ENCODE data around the gene C21orf58. TPM values are rescaled to one million over a fixed set of nuclear protein-coding genes. Genes with fewer than 3 reads are reported as not detected.

C21orf58 gene
- total RNA-seq, 1 experiment from 2014 or later: 12.7 TPM

GRCh38 chr21:46334351-46335140 lies 10.9 kb upstream of the C21orf58 start:
- no peak overlapping the region for H3K4me3 ChIP-seq (ENCODE audit: low read depth in 2 of 2, low read length in 2 of 2)
- no peak for ATAC-seq
- no peaks in the 10 kb centered on the region for H3K27me3 ChIP-seq (ENCODE audit: control insufficient read depth, insufficient read depth, low read length)
- BruUV-seq (replicated peaks): no TSS peak
- H3K4me1 ChIP-seq (ENCODE audit: control insufficient read depth, insufficient read depth, low read length): no peaks in the 10 kb centered on the region
- DNase-seq (ENCODE audit: low read depth, low spot score): no peak
- no peak for TF ChIP-seq SIN3A (IDR thresholded peaks at IDR 0.05; ENCODE audit: borderline replicate concordance, insufficient read depth, low read depth, low read length)
- TF ChIP-seq, protein P1, sequence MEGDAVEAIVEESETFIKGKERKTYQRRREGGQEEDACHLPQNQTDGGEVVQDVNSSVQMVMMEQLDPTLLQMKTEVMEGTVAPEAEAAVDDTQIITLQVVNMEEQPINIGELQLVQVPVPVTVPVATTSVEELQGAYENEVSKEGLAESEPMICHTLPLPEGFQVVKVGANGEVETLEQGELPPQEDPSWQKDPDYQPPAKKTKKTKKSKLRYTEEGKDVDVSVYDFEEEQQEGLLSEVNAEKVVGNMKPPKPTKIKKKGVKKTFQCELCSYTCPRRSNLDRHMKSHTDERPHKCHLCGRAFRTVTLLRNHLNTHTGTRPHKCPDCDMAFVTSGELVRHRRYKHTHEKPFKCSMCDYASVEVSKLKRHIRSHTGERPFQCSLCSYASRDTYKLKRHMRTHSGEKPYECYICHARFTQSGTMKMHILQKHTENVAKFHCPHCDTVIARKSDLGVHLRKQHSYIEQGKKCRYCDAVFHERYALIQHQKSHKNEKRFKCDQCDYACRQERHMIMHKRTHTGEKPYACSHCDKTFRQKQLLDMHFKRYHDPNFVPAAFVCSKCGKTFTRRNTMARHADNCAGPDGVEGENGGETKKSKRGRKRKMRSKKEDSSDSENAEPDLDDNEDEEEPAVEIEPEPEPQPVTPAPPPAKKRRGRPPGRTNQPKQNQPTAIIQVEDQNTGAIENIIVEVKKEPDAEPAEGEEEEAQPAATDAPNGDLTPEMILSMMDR (IDR thresholded peaks at IDR 0.05): no peak
- no peak for TF ChIP-seq TCF7L2 (IDR thresholded peaks at IDR 0.05; ENCODE audit: low read depth, low read length)
- no peak for TF ChIP-seq REST (IDR thresholded peaks at IDR 0.05; ENCODE audit: insufficient read depth in 1 of 2, low read depth in 2 of 2, low read length in 1 of 2)
- TF ChIP-seq POLR2AphosphoS5 (IDR thresholded peaks at IDR 0.05; ENCODE audit: low read depth, low read length): no peak
- CTCF ChIA-PET: no interaction called here
- H3K9me3 ChIP-seq (ENCODE audit: control insufficient read depth, insufficient read depth, low read depth, low read length): no peaks in the 10 kb centered on the region
- POLR2A ChIA-PET: interaction anchor here (0.7 kb wide), 2 partner anchors 9 to 1258 kb away, joined by 4 read pairs; no protein-coding TSS in a partner anchor
- no peak overlapping the region for H3K27ac ChIP-seq (ENCODE audit: low read length)
- intact Hi-C loops (cut with micrococcal nuclease; ENCODE audit: unreplicated experiment): no loop called here
- in situ Hi-C loops (cut with HindIII; ENCODE audit: low pct_unique_long_range_greater_than_20kb, low sequenced_read_pairs): no loop called here
- peaks cover 2% of the 10 kb centered on the region; the same call in 1 of the 2 replicates for H3K36me3 ChIP-seq (ENCODE audit: control insufficient read depth, insufficient read depth, low read length)

- intact Hi-C loops (cut with micrococcal nuclease; ENCODE audit: unreplicated experiment) (no loop called here), in situ Hi-C loops (cut with HindIII; ENCODE audit: low pct_unique_long_range_greater_than_20kb, low sequenced_read_pairs) (no loop called here)
- no peak for ATAC-seq
- Histone ChIP-seq H3K27ac (ENCODE audit: low read length) (no peak overlapping the region), H3K36me3 (ENCODE audit: control insufficient read depth, insufficient read depth, low read length) (peaks cover 2% of the 10 kb centered on the region; the same call in 1 of the 2 replicates), H3K27me3 (ENCODE audit: control insufficient read depth, insufficient read depth, low read length) (no peaks in the 10 kb centered on the region), H3K4me3 (ENCODE audit: low read depth in 2 of 2, low read length in 2 of 2) (no peak overlapping the region), H3K9me3 (ENCODE audit: control insufficient read depth, insufficient read depth, low read depth, low read length) (no peaks in the 10 kb centered on the region), H3K4me1 (ENCODE audit: control insufficient read depth, insufficient read depth, low read length) (peaks cover 12% of the 10 kb centered on the region; the same call in 1 of the 2 replicates)
- BruUV-seq (replicated peaks): no TSS peak
- no peak for TF ChIP-seq SIN3A (IDR thresholded peaks at IDR 0.05; ENCODE audit: borderline replicate concordance, insufficient read depth, low read depth, low read length)
- TF ChIP-seq, protein P1 (IDR thresholded peaks at IDR 0.05): no peak
- no peak for TF ChIP-seq TCF7L2 (IDR thresholded peaks at IDR 0.05; ENCODE audit: low read depth, low read length)
- ChIA-PET CTCF (no interaction called here), POLR2A (no interaction called here)
- no peak for DNase-seq (ENCODE audit: low read depth, low spot score)
These were observed 6.1 kb upstream of the C21orf58 start for GRCh38 chr21:46329796-46330195.

Measured in Panc1 (cell line).